Kidney (tissue), 14 donors: ENCODE measurements around the gene PARVG. TPM values are rescaled to one million over a fixed set of nuclear protein-coding genes. Genes with fewer than 3 reads are reported as not detected.

Experiments used
- DNase-seq, 5 donors: peaks; one replicate each; pipeline ENCODE4 v3.0.0-alpha.2; 2013 to 2020
- FAIRE-seq: peaks from 2 replicates; lab custom pipeline; 2012; peaks lifted over from hg19 to GRCh38; lab: Jason Lieb, UNC
- H3K27ac ChIP-seq, 2 donors: one replicate each; pipeline ENCODE4 v1.7.0; 2013; ENCODE audit warnings: low read depth in 2 of 2, low read length in 2 of 2, inconsistent platforms in 1 of 2
- H3K27me3 ChIP-seq: one replicate; pipeline ENCODE4 v1.7.1; 2013; ENCODE audit warnings: low read length, inconsistent platforms; ENCODE audit not compliant: control insufficient read depth, insufficient read depth
- H3K36me3 ChIP-seq, 3 donors: one replicate each; pipeline versions ENCODE4 v1.7.0 to v1.7.1; 2013; ENCODE audit warnings: low read length in 3 of 3, control low read depth in 1 of 3, inconsistent platforms in 1 of 3; ENCODE audit not compliant: insufficient read depth in 3 of 3, control insufficient read depth in 2 of 3
- H3K4me1 ChIP-seq, 3 donors: one replicate each; pipeline versions ENCODE4 v1.7.0 to v1.7.1; 2013; ENCODE audit warnings: low read length in 3 of 3, inconsistent platforms in 1 of 3, low read depth in 1 of 3; ENCODE audit not compliant: control insufficient read depth in 2 of 3, insufficient read depth in 2 of 3
- H3K4me3 ChIP-seq, 3 donors: one replicate each; pipeline versions ENCODE4 v1.7.0 to v1.8.1; 2013; ENCODE audit warnings: low read length in 3 of 3, control low read depth in 1 of 3, inconsistent platforms in 1 of 3
- H3K9ac ChIP-seq, 3 donors: one replicate each; pipeline versions ENCODE4 v1.7.0 to v1.7.1; 2013; ENCODE audit warnings: low read length in 3 of 3, control low read depth in 1 of 3, inconsistent platforms in 1 of 3
- H3K9me3 ChIP-seq, 3 donors: one replicate each; pipeline versions ENCODE4 v1.7.0 to v1.7.1; 2013; ENCODE audit warnings: low read length in 3 of 3, control low read depth in 1 of 3, inconsistent platforms in 1 of 3; ENCODE audit not compliant: control insufficient read depth in 2 of 3, insufficient read depth in 1 of 3
- intact Hi-C: fragments of 100-400 bp; cut with DNase I; formaldehyde crosslinking; loops from one replicate; pipeline ENCODE4 v1.11.1; 2022
- polyA plus RNA-seq: library from polyadenylated mRNA; stranded (reverse); fragments of 350-450 nt; fragmentation: Illumina TruSeq; extraction: RNeasy Lipid Tissue Mini Kit (QIAGEN cat#74804); gene quantifications from one replicate; pipeline ENCODE4 v1.2.3, GENCODE V29; 2014; ENCODE audit warnings: low read depth, low replicate concordance; ENCODE audit not compliant: insufficient read depth
- total RNA-seq: library from RNA; stranded (reverse); fragmentation: NEBNext Ultra II Directional; extraction: Animal tissue kit (Norgen Biotek cat#: 25700); gene quantifications from one replicate; pipeline ENCODE4 v1.2.1, GENCODE V29; 2021
- TF ChIP-seq, protein P1 (sequence below): IDR thresholded peaks from 3 replicates; pipeline ENCODE4 v1.5.1; 2012; ENCODE audit warnings: mild to moderate bottlenecking, moderate library complexity, borderline replicate concordance; ENCODE audit not compliant: insufficient read depth; ENCODE audit errors: extremely low read depth
- donor health status: control.
- donor health status: control.
- donor health status: control.
- donor health status: control.
- donor health status: control.
- donor health status: DM: yes; HTN: yes; CAD: no.
- donor health status: Normal renal cell carcinoma (clear cell type).

The PARVG gene
- total and polyA plus RNA-seq, 2 donors from 2014 or later = 2.5 to 20.9 TPM

DNA sequence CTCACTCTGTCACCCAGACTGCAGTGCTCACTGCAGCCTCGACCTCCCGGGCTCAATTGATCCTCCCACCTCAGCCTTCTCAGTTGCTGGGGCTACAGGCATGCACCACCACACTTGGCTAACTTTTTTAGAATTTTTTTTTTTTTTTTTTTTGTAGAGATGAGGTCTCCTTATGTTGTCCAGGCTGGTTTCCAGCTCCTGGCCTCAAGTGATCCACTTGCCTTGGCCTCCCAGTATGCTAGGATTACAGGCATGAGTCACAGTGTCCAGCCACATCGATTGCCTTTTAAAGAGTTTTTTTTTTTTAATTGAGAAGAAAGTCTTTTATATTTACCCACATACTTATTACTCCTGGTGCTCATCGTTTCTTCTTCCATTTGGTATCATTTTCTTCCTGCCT is 30.0 kb downstream of the PARVG start:
- Histone ChIP-seq H3K9me3 (peaks cover 2 to 14% (median 4%) of the 10 kb centered on the region in 3 donors), H3K27ac (no peak overlapping the region), H3K9ac (no peak overlapping the region), H3K4me1 (no peaks in the 10 kb centered on the region), H3K36me3 (no peaks in the 10 kb centered on the region), H3K4me3 (no peak overlapping the region), H3K27me3 (no peaks in the 10 kb centered on the region)
- no peak for DNase-seq
- intact Hi-C loops = no loop called here
- FAIRE-seq = no peak
- TF ChIP-seq, protein P1, sequence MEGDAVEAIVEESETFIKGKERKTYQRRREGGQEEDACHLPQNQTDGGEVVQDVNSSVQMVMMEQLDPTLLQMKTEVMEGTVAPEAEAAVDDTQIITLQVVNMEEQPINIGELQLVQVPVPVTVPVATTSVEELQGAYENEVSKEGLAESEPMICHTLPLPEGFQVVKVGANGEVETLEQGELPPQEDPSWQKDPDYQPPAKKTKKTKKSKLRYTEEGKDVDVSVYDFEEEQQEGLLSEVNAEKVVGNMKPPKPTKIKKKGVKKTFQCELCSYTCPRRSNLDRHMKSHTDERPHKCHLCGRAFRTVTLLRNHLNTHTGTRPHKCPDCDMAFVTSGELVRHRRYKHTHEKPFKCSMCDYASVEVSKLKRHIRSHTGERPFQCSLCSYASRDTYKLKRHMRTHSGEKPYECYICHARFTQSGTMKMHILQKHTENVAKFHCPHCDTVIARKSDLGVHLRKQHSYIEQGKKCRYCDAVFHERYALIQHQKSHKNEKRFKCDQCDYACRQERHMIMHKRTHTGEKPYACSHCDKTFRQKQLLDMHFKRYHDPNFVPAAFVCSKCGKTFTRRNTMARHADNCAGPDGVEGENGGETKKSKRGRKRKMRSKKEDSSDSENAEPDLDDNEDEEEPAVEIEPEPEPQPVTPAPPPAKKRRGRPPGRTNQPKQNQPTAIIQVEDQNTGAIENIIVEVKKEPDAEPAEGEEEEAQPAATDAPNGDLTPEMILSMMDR = no peak

DNA sequence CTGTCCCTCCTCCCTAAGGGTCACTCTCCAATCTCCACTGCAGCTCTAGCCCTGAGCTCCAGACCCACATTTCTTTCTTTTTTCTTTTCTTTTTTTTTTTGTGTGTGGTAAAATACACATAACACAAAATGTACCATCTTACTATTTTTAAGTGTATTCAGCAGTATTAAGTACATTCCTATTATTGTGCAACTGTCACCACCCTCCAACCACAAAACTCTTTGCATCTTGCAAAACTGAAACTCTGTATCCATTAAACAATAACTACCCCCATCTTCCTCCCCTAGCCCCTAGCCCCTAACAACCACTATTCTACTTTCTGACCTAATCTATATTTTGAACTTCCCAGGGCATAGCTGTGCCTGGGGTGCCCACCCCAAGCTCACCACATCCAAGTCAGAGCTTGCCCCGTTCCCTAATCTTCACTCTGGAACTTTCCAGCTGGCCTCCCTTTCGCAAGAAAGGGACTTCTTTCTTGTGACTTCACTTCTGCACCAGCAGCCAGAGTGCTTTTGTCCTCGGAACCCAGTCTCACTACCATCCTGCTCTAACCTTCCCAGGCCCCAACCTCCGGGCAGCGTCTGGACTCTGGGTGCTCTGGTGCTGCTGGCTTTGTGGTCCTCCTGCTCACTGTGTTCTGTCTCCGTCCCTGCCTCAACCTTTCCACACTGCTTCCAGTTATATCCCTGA is 30.7 kb downstream of the PARVG start:
- no peak overlapping the region for H3K27ac ChIP-seq
- peaks cover 2 to 14% (median 4%) of the 10 kb centered on the region in 3 donors for H3K9me3 ChIP-seq
- no peaks in the 10 kb centered on the region for H3K27me3 ChIP-seq
- H3K9ac ChIP-seq = no peak overlapping the region
- TF ChIP-seq, protein P1 = no peak
- DNase-seq = no peak
- H3K4me1 ChIP-seq = no peaks in the 10 kb centered on the region
- no peak overlapping the region for H3K4me3 ChIP-seq
- intact Hi-C loops = no loop called here
- no peak for FAIRE-seq
- H3K36me3 ChIP-seq = no peaks in the 10 kb centered on the region

DNA sequence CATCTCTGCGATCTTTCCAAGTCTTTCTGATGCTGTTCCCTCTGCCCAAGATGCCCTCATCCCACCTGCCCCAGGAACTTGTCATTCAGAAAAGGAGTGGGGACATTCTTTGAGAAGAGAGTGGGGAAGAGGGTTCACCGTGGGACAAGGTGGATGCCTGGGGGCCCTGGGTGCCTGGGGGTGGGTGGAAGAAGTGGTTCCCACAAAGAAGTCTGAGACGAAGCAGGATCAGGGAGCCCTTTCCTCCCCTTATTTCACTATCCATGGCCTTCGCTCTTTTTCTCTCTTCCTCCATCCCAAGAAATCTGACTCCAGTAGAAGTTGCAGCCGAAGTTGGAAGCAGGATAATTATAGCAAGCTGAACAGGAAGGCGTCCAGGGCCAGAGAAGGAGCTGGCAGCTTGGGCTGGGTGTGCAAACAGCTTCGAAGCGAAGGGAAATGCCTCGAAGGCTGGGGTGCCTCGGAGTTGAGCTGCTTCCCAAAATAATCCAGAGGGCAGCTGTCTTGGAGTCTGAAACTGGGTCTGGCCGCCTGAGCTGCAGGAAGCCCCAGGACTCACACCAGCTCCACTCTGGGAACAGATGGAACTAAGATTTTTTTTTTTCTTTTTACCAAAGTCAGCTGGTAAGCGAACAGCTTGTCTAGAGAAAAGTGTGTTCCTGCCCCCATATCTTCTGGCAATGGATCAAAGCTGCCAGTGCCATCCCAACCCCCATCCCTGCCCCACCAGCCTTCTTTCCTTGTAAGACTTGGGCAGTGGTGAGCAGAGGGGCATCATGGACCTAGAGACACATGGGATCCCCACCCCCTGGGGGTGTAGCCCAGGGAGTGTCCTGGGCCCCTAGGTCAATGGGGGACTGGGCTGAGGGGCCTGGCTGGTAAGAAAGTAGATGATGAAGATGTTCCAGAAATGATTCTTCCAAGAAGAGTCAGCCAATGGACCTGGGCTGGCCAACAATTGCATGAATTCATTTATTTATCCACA is 31.5 kb downstream of the PARVG start:
- intact Hi-C loops = no loop called here
- Histone ChIP-seq H3K27ac (no peak overlapping the region), H3K9me3 (peaks cover 2 to 14% (median 4%) of the 10 kb centered on the region in 3 donors), H3K4me3 (no peak overlapping the region), H3K4me1 (no peaks in the 10 kb centered on the region), H3K36me3 (no peaks in the 10 kb centered on the region), H3K27me3 (no peaks in the 10 kb centered on the region), H3K9ac (no peak overlapping the region)
- FAIRE-seq (no peak), DNase-seq (peak in 1 of 5 donors; percentile 26)
- TF ChIP-seq, protein P1 = no peak
